Peyer's patch (tissue), 4 donors: ENCODE measurements around the gene STYK1.

ENCODE experiments used
- CTCF ChIP-seq, 6 experiments: fragments of 450-650 bp in 4 of 6; fragments of 200-600 bp in 2 of 6; sonication (generic) in 1 of 6; IDR thresholded peaks; one replicate each; pipeline ENCODE4 v1.5.1; 2017 to 2019; ENCODE audit warnings: antibody characterized with exemption in 6 of 6, mild to moderate bottlenecking in 3 of 6, moderate library complexity in 1 of 6
- POLR2A ChIP-seq, 2 donors: fragments of 450-650 bp; IDR thresholded peaks; one replicate each; pipeline ENCODE4 v1.5.1; 2017; ENCODE audit warnings: antibody characterized with exemption in 2 of 2, mild to moderate bottlenecking in 2 of 2, moderate library complexity in 2 of 2

GRCh38 chr12:10722502-10722904 lies 48.7 kb upstream of the STYK1 start:
- TF ChIP-seq CTCF (IDR thresholded peaks at IDR 0.05) = peak in 3 of 6 experiments; percentile 25 to 40 (median 34)
- no peak for TF ChIP-seq POLR2A (IDR thresholded peaks at IDR 0.05)
